Measurements from ENCODE around the gene EFHC2.

DNA sequence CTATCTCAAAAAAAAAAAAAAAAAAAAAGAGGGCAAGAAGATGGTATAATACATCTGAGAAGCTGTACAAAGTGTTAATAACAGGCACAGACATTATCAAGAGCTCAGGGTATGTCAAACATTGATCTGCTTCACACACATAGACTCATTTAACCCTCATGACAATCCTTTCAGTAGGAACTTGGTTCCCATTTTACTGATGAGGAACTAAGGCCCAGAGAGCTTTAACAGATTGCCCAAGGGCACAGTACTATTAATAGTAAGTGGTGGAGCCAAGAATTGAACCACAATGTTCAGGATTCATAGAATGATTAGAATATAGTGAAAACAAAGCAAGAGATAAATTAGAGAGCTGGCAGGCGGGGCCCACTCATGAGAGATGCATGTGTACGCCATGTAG, 154.4 kb downstream of the EFHC2 start:
- TF ChIP-seq POLR2A (IDR thresholded peaks at IDR 0.05) = no peak
- TF ChIP-seq, protein P1, sequence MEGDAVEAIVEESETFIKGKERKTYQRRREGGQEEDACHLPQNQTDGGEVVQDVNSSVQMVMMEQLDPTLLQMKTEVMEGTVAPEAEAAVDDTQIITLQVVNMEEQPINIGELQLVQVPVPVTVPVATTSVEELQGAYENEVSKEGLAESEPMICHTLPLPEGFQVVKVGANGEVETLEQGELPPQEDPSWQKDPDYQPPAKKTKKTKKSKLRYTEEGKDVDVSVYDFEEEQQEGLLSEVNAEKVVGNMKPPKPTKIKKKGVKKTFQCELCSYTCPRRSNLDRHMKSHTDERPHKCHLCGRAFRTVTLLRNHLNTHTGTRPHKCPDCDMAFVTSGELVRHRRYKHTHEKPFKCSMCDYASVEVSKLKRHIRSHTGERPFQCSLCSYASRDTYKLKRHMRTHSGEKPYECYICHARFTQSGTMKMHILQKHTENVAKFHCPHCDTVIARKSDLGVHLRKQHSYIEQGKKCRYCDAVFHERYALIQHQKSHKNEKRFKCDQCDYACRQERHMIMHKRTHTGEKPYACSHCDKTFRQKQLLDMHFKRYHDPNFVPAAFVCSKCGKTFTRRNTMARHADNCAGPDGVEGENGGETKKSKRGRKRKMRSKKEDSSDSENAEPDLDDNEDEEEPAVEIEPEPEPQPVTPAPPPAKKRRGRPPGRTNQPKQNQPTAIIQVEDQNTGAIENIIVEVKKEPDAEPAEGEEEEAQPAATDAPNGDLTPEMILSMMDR (IDR thresholded peaks at IDR 0.05) = no peak
- no peak for TF ChIP-seq POLR2AphosphoS5 (IDR thresholded peaks at IDR 0.05)
- no peak for TF ChIP-seq EP300 (IDR thresholded peaks at IDR 0.05)

Measured in suprapubic skin (tissue), 4 donors.